HG03108 (cell line): ENCODE results near the gene MRAS.
A peak's percentile ranks its signal among the peaks of the same experiment; 100 is the strongest.

Experiments
- ATAC-seq: cut with Tn5 transposase; IDR thresholded peaks from one replicate; pipeline ENCODE4 v1.9.1; 2021; ENCODE audit warnings: moderate library complexity; ENCODE audit not compliant: unreplicated experiment

The MRAS gene

GRCh38 chr3:138347960-138348753, at the start of gene MRAS:
MRAS (plus strand) TSS chr3:138348579; CDS start chr3:138372884, 24,305 bp downstream.
- ATAC-seq: no peak

DNA sequence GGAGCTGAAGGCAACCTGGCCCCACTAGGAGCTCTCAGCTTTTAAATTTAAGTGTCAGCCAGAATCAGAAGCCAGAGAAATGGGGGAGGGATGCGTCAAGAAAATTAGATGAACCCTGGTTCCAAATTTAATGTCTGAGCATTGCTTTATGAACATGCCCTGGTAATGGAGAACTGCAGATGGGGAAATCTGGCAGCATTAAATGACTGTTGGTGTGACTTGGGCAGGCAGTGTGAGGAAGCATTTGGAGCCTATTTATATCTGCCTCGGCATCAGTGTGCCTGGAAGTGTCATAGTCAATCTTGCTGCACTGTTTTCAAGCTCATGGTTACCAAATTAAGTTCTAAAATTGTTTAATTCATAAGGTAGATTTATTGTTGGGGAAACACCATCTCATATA, 47.7 kb upstream of the MRAS start:
- no peak for ATAC-seq

GRCh38 chr3:138303474-138303873, 44.9 kb upstream of the MRAS start:
- ATAC-seq: no peak

DNA sequence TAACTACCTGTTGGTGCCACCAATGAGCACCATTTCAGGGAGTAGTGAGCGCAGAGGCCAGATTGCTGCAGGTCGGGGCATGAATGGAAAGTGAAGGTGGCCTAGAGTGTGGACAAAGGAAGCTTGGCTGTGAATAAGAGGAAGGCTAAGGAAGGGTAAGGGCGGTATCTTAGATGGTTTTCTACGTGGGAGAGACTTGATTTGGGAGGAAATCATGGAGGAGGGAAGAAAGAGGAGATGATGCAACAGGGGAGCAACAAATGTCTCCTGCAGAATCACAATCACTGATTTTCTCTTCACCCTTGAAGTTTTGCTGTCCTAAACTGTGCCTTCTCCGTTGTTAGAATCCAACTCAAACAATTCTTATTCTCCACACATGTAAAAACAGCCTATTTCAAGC, 40.5 kb upstream of the MRAS start:
- ATAC-seq: no peak

DNA sequence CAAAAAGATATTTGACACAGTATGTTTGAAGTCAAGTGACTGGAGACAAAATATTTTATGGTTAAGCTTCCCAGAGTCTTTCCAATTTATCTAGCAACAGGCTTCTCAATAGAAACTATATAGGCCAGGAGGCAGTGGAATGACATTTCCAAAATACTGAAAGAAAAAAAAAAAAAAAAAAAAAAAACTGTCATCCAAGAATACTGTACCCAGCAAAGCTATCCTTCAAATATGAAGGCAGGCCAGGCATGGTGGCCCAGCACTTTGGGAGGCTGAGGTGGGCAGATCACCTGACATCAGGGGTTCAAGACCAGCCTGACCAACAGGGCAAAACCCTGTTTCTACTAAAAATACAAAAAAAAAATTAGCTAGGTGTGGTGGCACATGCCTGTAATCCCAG, 39.6 kb upstream of the MRAS start:
- ATAC-seq: no peak

DNA sequence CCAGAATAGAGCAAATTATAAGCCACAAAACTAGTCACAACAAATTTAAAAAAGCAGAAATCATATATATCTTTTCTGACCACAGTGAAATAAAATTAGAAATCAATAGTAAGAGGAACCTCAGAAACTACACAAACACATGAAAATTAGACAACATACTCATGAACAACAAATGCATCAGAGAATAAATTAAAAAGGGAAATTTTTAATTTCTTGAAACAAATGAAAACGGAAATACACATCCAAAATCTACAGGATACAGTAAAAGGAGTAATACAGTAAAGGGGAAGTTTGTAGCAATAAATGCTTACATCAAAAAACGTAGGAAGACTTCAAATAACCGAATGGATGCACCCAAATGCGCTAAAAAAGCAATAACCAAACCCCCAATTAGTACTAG, 37.9 kb upstream of the MRAS start:
- ATAC-seq: no peak

GRCh38 chr3:138314751-138315150, 33.6 kb upstream of the MRAS start:
- ATAC-seq: no peak

- ATAC-seq: no peak
These were observed 30.7 kb upstream of the MRAS start for GRCh38 chr3:138317687-138318086.

DNA sequence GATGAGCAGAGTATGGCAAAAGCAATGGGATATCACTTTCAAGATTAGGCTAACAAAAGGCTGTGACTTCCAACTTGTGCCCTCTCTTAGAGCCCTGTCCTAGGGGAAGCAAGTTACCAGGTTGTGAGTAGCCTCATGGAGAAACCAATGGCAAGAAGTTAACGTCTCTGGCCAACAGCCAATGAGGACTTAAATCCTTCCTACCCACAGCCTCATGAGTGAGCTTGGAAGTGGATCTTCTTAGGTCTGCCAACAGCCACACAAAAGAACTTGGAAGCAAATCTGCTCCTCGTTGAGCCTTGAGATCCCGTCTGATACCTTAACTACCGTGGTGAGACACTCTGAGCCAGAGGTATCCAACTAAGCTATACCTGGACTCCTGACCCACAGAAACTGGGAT, 24.4 kb upstream of the MRAS start:
- ATAC-seq: no peak

DNA sequence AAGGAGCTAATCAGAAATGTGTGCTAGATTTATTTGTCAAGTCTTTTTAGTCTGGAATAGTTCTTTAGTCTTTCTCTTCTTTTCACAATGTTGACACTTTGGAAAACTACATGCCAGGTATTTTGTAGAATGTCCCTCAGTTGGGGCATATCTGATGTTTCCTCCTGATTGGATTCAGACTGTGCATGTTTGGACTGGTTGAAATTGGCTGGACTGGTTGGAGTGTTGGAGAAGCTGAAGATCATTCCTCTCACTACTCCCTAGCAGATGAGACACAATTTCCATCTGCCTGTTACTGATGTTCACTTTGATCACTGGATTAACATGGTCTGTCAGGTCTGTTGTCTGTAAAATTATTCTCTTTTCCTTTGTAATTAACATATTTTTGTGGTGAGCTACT, 22.4 kb upstream of the MRAS start:
- ATAC-seq: no peak

GRCh38 chr3:138326866-138327595, 21.3 kb upstream of the MRAS start:
- no peak for ATAC-seq

GRCh38 chr3:138327831-138328230, 20.5 kb upstream of the MRAS start:
- ATAC-seq: no peak

GRCh38 chr3:138328341-138328740, 20.0 kb upstream of the MRAS start:
- no peak for ATAC-seq

- peak; percentile 73 for ATAC-seq
These were observed 19.0 kb upstream of the MRAS start, which contains the start of gene NME9 for GRCh38 chr3:138329127-138329983. NME9 (minus strand) TSS chr3:138329851; CDS start chr3:138329335, 516 bp downstream.

DNA sequence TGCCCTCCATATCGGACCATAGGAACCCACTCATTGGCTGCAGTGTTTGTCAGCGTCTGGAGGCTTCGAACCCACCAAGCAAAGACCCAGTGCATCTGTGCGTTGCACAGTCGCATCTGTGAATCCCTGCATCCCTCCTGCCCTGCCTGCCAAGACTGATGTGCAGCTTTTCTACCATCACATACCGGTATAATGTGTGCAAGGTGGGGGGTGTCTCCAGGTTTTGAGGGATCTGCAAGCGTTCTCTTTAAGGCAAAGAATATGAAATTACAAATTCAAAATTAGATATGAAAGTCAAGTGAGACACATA, 18.4 kb upstream of the MRAS start:
- no peak for ATAC-seq

DNA sequence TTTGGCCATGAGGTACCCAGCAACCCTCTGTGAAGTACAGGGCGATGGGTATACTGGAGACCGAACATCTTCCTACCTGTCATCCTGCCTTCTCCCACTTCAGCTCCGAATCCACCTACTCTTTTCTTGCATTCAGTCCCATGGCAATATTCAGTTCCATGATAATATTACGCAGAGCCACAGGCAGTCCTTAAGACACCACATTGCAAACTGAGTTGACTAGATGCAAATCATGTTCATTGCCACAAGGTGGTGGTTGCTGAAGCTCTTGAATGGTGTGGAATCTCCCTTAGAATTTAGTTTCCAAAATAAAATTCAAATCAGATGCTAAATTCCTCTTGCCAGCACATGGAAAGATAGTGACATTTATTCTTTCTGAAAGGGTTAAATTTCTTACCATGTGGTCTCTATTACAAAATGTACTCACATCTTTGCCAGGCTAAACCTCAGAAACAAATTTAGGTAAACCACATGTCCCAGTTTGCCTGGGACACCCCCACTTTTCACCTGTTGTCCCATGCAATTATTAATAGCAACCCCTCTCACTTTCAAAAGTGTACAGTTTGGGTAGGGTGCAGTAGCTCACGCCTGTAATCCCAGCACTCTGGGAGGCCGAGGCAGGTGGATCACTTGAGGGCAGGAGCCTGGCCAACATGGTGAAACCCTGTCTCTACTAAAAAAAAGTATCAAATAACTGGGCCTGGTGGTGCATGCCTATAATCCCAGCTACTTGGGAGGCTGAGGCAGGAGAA, 17.1 kb upstream of the MRAS start:
- no peak for ATAC-seq

DNA sequence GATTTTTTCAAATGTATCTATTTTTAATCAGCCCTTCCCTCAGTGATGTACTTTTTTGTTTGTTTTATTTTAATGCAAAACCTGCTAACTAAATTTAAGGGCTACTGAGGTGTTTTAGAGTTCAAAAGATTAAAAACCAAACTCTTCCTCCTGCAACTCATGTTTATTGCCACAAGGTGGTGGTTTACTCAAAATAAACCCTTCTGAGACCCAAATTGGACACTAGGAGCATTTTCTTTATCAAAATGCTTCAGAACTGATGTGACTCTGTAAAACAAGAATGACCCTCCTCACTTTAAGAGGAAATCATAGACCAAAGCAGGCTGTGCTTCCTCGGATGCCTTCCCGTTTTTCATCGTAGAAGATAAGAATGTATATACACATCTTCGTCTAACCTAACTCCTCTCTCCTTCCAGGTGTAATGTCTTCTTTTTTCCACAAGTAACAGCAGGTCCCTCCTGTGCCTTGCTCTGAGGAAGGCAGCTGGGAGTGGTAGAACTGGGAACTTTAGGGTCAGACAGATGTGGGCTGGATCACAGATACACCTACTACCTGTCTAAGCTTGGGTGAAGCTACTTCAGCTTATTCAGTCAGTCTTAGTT, 15.8 kb upstream of the MRAS start:
- ATAC-seq: no peak

- no peak for ATAC-seq
These were observed 13.8 kb upstream of the MRAS start for GRCh38 chr3:138334608-138335007.

DNA sequence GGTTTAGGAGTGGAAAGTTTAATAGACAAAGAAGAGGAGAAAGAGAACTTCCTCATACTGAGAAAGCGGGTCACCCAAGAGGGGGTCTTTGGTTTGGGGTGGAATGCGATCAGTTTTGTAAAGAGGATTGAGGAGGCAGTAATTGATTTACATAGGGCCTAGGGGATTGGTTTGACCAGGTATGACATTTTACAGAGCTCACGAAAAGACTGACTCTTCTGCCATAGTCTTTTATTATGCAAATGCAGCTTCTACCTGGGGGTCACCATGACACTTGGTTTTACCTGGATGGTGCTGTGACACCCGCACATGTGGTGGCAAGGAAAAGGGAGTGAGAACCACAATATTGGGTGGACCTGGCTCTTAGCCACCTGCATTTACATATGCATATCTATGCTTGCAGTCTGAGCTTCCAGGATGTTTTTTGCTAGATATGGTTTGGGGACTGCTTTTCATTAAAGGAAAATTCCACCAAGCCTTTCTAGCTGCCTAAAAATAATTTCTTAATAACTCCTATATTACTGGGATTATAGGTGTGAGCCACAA, 11.9 kb upstream of the MRAS start:
- ATAC-seq: no peak

DNA sequence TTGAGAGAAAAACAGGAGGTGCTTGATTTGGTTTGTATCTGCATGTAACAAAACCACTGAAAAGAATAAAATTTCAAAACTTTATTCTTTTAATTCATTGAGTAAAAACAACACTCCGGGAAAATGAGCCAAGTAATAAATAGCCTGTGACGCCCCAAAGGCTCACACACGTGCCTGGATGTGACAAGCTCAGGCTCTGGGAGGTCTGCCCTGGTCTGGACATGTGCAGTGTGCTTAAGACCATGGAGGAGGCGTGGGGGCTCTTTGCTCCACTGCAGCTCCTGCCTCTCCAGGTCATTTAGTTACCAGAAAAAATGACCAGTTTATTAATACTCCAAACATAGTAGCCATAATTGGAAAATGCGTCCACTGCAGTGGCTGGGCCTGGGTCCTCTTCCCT, 10.1 kb upstream of the MRAS start:
- no peak for ATAC-seq
